Measurements from ENCODE around the gene KERA.

The KERA gene

GRCh38 chr12:91070936-91071335 is 13.1 kb upstream of the KERA start:
- TF ChIP-seq TEAD4 (IDR thresholded peaks at IDR 0.05), result no peak

GRCh38 chr12:91065396-91065795 is 7.6 kb upstream of the KERA start:
- TF ChIP-seq CREB1 (IDR thresholded peaks at IDR 0.05; ENCODE audit: low read depth) (no peak), EP300 (IDR thresholded peaks at IDR 0.05; ENCODE audit: borderline replicate concordance) (no peak), TCF12 (IDR thresholded peaks at IDR 0.05; ENCODE audit: low read depth) (no peak), TEAD4 (IDR thresholded peaks at IDR 0.05) (no peak), USF1 (IDR thresholded peaks at IDR 0.05) (no peak), NFIC (IDR thresholded peaks at IDR 0.05) (no peak), EGR1 (IDR thresholded peaks at IDR 0.05) (no peak), ZBTB7A (IDR thresholded peaks at IDR 0.05; ENCODE audit: low read depth) (no peak), RAD21 (IDR thresholded peaks at IDR 0.05; ENCODE audit: low read depth) (no peak)

GRCh38 chr12:91064640-91065039 is 6.8 kb upstream of the KERA start:
- TF ChIP-seq REST (IDR thresholded peaks at IDR 0.05; ENCODE audit: low read depth) (no peak), YY1 (IDR thresholded peaks at IDR 0.05; ENCODE audit: low read depth) (no peak), TCF12 (IDR thresholded peaks at IDR 0.05; ENCODE audit: low read depth) (no peak), CREB1 (IDR thresholded peaks at IDR 0.05; ENCODE audit: low read depth) (no peak), USF1 (IDR thresholded peaks at IDR 0.05) (no peak), FOXM1 (IDR thresholded peaks at IDR 0.05; ENCODE audit: borderline replicate concordance, low read depth) (no peak), MAX (IDR thresholded peaks at IDR 0.05) (no peak), RAD21 (IDR thresholded peaks at IDR 0.05; ENCODE audit: low read depth) (no peak), CEBPB (IDR thresholded peaks at IDR 0.05) (no peak), EP300 (IDR thresholded peaks at IDR 0.05; ENCODE audit: borderline replicate concordance) (no peak)

- TF ChIP-seq CREB1 (IDR thresholded peaks at IDR 0.05; ENCODE audit: low read depth) (no peak), REST (IDR thresholded peaks at IDR 0.05; ENCODE audit: low read depth) (no peak), CEBPB (IDR thresholded peaks at IDR 0.05) (no peak), EP300 (IDR thresholded peaks at IDR 0.05; ENCODE audit: borderline replicate concordance) (no peak)
Observed at GRCh38 chr12:91061091-91061490, 3.3 kb upstream of the KERA start.

- TF ChIP-seq REST (IDR thresholded peaks at IDR 0.05; ENCODE audit: low read depth) (no peak), RAD21 (IDR thresholded peaks at IDR 0.05; ENCODE audit: low read depth) (no peak), TAF1 (IDR thresholded peaks at IDR 0.05; ENCODE audit: low read depth) (no peak), TCF12 (IDR thresholded peaks at IDR 0.05; ENCODE audit: low read depth) (no peak), YY1 (IDR thresholded peaks at IDR 0.05; ENCODE audit: low read depth) (no peak), FOXM1 (IDR thresholded peaks at IDR 0.05; ENCODE audit: borderline replicate concordance, low read depth) (no peak)
Observed at GRCh38 chr12:91059211-91059610, 1.4 kb upstream of the KERA start.

- TF ChIP-seq EGR1 (IDR thresholded peaks at IDR 0.05) (no peak), TCF12 (IDR thresholded peaks at IDR 0.05; ENCODE audit: low read depth) (no peak), USF1 (IDR thresholded peaks at IDR 0.05) (no peak), YY1 (IDR thresholded peaks at IDR 0.05; ENCODE audit: low read depth) (no peak), FOXM1 (IDR thresholded peaks at IDR 0.05; ENCODE audit: borderline replicate concordance, low read depth) (no peak)
Observed at GRCh38 chr12:91058786-91059185, 962 bp upstream of the KERA start.
